GM12891 (cell line): ENCODE measurements around the gene FKBP3.

Experiments
- DNase-seq: peaks from one replicate; pipeline ENCODE4 v3.0.0; 2011; ENCODE audit warnings: low spot score; ENCODE audit not compliant: insufficient read length
- FAIRE-seq: peaks from 2 replicates; lab custom pipeline; 2011; peaks lifted over from hg19 to GRCh38; lab: Jason Lieb, UNC
- PAX5 ChIP-seq: IDR thresholded peaks from 2 replicates; pipeline ENCODE4 v1.6.1; 2011; ENCODE audit warnings: low read length, moderate library complexity, mild to moderate bottlenecking; ENCODE audit not compliant: insufficient read depth, severe bottlenecking
- POLR2A ChIP-seq: IDR thresholded peaks from 2 replicates; pipeline ENCODE4 v1.6.1; 2011; ENCODE audit warnings: low read depth, low read length, control low read depth
- POLR2AphosphoS5 ChIP-seq: IDR thresholded peaks from 2 replicates; pipeline ENCODE4 v1.6.1; 2011; ENCODE audit warnings: low read depth, low read length, control low read depth
- POU2F2 ChIP-seq: IDR thresholded peaks from 2 replicates; pipeline ENCODE4 v1.6.1; 2011; ENCODE audit warnings: low read depth, mild to moderate bottlenecking, control low read depth, low read length, moderate library complexity
- SPI1 ChIP-seq: IDR thresholded peaks from 2 replicates; pipeline ENCODE4 v1.6.1; 2011; ENCODE audit warnings: low read depth, low read length, control low read depth
- TAF1 ChIP-seq: IDR thresholded peaks from 2 replicates; pipeline ENCODE4 v1.6.1; 2011; ENCODE audit warnings: low read depth, low read length, control low read depth

Gene FKBP3

GRCh38 chr14:45070215-45070614, 64.1 kb downstream of the FKBP3 start:
- TF ChIP-seq POLR2AphosphoS5 (no peak), TAF1 (no peak), POU2F2 (no peak), PAX5 (no peak), POLR2A (no peak), SPI1 (no peak)
- DNase-seq, result no peak
- FAIRE-seq, result no peak

- TF ChIP-seq POLR2AphosphoS5, result no peak
- no peak for TF ChIP-seq POU2F2
- no peak for TF ChIP-seq PAX5
- no peak for FAIRE-seq
- DNase-seq, result no peak
These were observed 65.9 kb downstream of the FKBP3 start for GRCh38 chr14:45068396-45068795.

GRCh38 chr14:45066667-45067066, 67.6 kb downstream of the FKBP3 start:
- TF ChIP-seq TAF1 (no peak), SPI1 (no peak), POLR2A (no peak)
- FAIRE-seq, result no peak
- DNase-seq, result no peak

- DNase-seq, result no peak
- TF ChIP-seq POU2F2, result no peak
- TF ChIP-seq SPI1, result no peak
- no peak for TF ChIP-seq POLR2A
- TF ChIP-seq TAF1, result no peak
- TF ChIP-seq PAX5, result no peak
- TF ChIP-seq POLR2AphosphoS5, result no peak
- FAIRE-seq, result no peak
These were observed 68.3 kb downstream of the FKBP3 start for GRCh38 chr14:45065956-45066355.
